Measurements from ENCODE around the gene PDZD2.
"Not testable (repeated sequence)": the region's sequence is repeated elsewhere in the genome, so short reads cannot be mapped to it uniquely, and the experiment has no call there.

The PDZD2 gene

DNA sequence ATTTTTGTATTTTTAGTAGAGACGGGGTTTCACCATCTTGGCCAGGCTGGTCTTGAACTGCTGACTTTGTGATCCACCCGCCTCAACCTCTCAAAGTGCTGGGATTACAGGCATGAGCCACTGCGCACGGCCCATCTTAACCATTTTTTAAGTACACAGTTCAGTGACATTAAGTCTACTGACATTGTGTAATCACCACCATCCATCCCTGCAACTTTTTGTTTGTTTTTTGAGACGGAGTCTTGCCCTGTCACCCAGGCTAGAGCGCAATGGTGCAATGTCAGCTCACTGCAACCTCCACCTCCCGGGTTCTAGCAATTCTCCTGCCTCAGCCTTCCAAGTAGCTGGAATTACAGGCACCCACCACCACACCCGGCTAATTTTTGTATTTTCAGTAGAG, 480.0 kb downstream of the PDZD2 start:
- not testable (repeated sequence) for DNase-seq

DNA sequence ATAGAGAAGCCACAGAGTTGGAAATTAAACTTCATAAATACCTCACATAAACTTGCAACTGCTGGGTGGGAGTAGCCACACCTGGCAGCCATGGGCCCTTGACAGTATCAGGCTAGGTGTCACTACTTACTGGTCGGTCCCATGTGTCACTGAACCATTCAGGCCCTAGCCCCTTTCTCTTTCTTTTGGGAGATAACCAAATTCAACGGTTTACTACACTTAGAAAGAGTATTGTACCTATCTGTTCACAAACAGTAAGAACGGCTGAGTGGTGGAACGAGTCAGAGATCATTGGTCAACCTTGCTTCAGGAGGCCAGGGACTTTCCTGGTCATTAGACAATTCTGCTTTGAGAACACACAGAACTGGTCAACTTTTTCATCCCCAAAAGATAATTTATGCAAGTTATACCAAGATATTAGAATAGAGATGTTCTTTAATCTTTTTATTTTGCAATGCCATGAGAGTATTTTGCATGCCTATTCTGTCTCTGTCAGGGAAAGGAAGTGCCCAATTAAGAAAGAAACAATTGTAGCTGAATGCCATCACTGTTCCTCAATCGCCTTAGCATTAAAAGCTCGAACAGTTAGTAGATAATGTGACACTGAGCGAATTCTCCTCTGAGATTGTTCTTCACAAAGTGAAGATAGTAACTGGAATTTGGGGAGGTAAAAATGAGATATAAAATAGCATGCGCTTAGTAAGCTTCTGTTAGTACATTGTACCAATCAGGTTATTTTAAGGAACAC, 484.3 kb downstream of the PDZD2 start:
- DNase-seq, result no peak

- DNase-seq, result no peak
Observed at GRCh38 chr5:32123889-32124676, 485.2 kb downstream of the PDZD2 start.

- DNase-seq, result no peak
Observed at GRCh38 chr5:32126691-32127090, 487.8 kb downstream of the PDZD2 start.

DNA sequence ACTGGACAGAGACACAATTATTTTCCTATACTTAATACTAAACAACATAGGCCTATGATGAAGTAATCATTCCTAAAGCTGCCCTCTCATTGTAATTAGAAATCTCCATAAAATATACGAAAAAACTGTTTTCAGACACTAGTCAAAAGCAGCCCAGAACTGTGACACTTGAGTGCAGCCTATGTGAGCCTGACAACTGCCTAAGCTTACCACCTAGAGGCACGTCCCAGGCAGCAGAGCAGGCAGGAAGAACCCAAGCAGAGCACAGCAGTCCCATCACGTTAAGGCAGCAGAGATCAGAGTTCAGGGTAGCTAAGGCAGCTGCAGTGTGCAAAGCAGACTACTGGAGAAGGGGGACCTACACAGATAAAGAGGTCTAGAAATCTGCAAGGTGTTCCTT, 488.8 kb downstream of the PDZD2 start:
- no peak for DNase-seq

DNA sequence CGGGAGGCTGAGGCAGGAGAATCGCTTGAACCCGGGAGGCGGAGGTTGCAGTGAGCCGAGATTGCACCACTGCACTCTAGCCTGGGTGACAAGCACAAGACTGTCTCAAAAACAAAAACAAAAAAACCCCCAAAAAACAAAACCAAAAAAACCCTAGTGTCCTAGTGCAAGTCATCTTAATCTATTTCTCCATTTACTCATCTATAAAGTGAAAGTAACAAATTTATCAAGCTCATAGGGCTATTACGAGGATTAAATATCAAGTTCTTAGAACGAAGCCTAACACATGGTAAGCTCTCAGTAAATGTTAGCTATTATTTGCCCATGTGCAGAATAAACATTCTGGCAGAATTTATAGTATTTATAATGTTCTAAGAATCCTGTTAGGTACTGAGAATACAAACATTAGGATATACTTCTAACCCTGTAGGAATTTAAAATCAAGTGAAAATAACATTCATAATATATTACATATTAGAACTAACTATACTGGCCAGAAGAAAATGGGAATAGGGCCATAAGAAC, 490.2 kb downstream of the PDZD2 start:
- no peak for DNase-seq

GRCh38 chr5:32130865-32131264, 491.9 kb downstream of the PDZD2 start:
- no peak for DNase-seq

- no peak for DNase-seq
Observed at GRCh38 chr5:32131604-32132003, 492.7 kb downstream of the PDZD2 start.

GRCh38 chr5:32132757-32133156, 493.8 kb downstream of the PDZD2 start:
- no peak for DNase-seq

GRCh38 chr5:32135086-32135485, 496.2 kb downstream of the PDZD2 start:
- DNase-seq, result no peak

GRCh38 chr5:32136342-32136741, 497.4 kb downstream of the PDZD2 start:
- no peak for DNase-seq

DNA sequence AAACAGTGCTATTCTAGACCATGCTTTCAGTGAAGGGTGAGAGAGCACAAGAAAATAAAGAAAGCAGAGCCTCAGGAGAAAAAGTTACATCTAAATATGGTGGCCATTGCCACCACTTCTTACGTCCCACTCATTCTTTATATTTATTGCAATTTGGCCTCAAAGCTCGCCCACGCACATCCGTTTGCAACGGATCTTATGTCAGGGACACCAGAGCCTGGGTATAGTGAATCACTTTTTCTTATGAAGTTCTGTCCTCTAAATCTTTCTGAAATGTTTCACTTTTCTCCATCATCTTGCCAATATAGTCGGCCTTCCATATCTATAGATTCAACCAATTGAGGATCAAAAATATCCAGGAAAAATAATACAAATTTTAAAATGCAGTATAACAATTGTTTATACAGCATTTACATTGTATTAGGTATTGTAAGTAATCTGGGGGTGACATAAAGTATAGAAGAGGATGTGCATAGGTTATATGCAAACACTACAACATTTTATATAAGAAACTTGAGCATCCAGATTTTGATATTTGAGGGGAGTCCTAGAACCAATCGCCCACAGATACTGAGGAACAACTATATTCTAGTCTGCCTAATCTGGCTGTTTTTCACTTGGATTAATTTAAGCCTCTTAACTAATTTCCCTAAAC, 500.0 kb downstream of the PDZD2 start:
- no peak for DNase-seq

DNA sequence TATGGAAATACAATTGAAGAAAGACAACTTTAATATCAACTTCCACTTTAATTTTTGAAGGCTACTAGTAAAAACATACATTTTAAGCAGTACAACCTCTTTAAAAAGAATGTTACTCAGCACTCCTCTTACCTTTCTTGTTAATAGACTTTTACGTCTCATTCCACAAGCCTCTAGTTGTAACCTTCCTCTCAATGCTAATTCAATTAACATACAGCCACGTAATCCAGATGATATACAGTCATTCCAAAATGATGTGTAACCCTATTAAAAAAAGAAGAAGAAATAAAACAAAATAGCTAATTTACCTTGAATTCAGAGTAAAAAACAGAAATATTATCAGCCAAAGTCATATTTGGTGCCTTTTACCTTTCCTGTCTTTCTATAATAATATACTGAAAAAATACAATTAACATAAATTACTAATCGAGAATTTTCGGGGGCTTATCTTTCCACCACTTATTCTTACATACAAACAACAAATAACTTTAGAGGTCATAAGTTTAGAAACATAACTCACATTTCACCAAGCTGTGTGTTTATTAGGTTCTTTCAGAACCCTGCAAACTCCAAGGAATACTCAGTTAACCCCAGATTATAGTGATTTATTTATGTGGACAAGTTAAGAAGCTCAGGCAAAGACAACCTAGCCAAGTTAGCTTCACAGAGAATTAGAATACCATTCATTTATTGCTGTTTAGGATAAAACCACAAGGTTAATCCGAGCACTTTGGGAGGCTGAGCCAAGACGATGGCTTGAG, 504.9 kb downstream of the PDZD2 start:
- no peak for DNase-seq

DNA sequence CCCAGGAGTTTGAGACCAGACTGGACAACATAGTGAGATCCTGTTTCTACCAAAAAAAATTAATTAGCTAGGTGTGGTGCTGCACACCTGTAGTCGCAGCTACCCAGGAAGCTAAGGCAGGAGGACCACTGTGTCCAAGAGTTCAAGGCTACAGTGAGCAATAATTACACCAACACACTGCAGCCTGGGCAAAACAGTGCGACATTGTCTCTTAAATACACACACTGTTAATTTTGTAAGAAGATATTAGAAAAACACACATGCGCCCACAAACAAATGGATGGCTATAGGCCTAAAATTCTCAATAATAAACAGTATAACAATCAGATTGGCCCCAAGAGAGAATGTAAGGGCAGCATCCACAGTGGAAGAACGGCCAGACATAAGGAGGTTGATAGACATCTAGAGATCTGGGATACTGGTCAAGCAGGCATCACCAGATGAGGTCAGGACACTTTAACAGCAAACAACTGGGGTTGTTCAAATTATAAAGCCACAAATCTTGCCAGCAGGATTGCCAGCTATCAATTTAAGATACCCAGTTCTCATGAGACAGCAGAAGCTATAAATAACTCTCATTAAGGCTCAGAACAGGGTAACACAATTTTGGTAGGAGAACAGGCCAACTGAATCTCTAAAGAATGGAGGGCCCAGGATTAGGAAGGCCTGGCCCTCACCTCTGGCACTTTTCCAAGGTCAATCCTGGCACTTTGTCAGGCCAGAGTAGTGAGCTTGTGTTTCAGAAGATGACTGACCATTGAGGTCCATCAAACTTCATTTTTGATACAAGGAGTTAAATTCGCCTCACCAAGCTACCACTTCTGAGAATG, 505.7 kb downstream of the PDZD2 start:
- DNase-seq, result no peak

- no peak for DNase-seq
Observed at GRCh38 chr5:32145378-32145777, 506.4 kb downstream of the PDZD2 start.

DNA sequence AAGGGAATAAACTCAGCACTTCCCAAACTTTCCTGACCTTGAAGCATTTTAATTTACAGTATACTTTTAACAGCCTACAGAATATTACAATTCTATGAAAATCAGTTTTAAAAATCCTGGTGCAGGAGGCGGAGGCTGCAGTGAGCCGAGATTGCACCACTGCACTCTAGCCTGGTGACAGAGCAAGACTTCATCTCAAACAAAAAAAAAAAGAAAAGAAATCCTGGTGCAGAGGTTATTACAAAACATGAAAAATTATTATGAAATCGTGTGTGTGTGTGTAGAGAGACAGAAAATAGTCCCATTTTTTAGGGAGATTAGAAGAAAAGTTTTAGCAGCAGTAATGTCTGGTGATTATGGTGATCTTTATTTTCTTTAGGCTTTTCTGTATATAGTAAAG, 508.3 kb downstream of the PDZD2 start:
- no peak for DNase-seq

GRCh38 chr5:32147959-32148358, 509.0 kb downstream of the PDZD2 start:
- no peak for DNase-seq

GRCh38 chr5:32150366-32150765, 511.4 kb downstream of the PDZD2 start:
- no peak for DNase-seq

DNA sequence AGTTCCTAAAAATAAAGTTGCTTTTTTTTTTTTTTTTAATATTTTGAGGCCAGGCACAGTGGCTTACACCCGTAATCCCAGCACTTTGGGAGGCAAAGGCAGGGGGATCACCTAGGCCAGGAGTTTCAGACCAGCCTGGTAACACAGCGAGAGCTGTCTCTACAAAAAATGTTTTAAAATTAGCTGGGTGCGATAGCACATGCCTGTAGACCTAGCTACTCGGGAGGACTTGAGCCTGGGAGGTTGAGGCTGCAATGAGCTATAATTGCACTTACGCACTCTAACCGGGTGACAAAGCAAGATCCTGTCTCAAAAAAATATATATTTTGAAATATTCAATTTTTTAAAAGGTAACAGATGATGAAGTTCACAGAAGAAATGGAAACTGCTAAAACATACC, 512.3 kb downstream of the PDZD2 start:
- DNase-seq, result no peak

DNA sequence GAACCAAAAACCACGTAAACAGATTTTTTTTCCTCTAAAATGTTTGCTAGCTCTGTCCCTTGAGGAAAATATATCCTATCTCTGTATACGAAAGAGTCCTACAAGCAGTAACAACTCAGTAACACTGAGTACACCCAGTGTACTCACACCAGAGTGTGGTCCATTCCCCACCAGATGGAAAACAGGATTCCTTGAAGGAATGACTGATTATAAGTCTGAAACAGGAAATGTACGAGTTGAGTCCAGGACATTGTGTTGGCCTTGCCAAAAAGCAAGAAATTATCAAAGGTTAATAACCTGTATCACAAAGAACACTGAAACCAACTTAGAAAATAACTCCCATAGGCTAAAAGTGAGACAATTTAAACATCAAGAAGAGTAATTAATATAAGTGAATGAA, 514.8 kb downstream of the PDZD2 start:
- DNase-seq, result no peak

DNA sequence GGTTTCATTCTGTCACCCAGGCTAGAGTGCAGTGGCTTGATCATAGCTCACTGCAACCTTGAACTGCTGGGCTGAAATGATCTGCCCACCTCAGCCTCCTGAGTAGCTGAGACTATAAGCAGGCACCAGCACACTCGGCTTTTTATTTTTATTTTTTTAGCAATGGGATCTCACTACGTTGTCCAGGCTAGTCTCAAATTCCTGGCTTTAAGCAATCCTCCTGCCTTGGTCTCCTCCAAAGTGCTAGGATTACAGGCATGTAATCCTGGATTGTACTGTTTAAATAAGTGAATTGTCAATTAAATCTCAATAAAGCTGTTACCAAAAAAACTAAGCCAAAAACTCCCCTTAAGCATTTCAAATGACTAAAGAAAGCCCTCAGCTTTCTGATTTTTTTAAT, 516.3 kb downstream of the PDZD2 start:
- DNase-seq, result no peak

DNA sequence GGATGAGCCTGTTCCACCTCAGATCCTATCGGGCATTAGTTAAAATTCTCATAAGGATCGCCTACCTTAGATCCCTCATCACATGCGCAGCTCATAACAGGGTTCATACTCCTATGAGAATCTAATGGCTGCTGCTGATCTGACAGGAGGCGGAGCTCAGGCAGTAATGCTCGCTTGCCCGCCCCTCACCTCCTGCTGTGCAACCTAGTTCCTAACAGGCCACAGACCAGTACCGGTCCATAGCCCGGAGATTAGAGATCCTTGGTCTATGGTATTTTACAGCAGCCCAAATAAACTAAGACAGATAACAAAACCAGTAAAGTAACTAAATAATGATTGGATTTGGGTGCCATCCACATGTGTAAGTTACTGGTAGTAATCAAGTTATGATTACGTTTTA, 517.7 kb downstream of the PDZD2 start:
- no peak for DNase-seq

All from cortex of kidney (tissue), 1 donor.